HG03064 (cell line): Measurements from ENCODE around the gene LAD1.

Experiments
- ATAC-seq: cut with Tn5 transposase; IDR thresholded peaks from one replicate; pipeline ENCODE4 v1.9.1; 2021; ENCODE audit warnings: low read depth; ENCODE audit not compliant: unreplicated experiment

The LAD1 gene

DNA sequence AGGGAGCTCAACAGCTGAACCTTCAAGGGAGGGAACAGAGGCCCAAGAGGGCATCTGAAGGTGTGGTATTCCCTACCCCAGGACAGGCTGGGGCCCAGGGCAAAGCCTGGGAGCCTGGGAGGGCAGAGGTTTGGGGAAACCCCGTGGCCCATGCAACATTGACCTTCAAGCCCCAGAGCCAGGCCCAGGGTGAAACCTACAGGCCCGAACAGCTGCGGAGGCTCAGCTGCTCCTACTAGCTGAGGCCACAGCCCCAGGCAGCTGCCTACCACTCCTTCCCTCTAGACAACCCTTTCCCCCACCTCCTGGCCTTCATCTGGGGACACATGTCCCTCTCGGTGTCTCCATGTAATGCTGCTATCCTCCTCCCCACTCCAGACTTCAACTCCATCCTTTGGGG is 3.2 kb downstream of the LAD1 start:
- ATAC-seq = no peak

DNA sequence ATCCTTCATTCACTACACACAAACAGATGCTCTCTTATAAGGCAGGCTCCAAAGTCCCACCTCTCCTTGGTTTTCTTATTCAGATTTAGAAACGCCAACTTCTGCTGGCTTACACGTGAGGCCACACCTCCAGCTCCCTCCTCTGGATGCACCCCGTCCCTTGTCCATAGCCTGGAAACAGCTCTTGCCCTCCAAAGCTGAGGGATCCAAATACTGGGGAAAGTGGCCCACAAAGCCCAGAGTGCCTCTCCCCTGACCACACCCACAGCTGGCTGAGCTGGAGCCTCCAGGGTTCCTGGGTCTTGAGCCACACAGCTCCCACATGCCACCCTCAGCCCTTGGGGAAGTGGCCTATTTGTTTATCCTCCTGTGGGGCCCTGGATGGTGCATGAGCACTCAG is 4.5 kb downstream of the LAD1 start:
- ATAC-seq = no peak

DNA sequence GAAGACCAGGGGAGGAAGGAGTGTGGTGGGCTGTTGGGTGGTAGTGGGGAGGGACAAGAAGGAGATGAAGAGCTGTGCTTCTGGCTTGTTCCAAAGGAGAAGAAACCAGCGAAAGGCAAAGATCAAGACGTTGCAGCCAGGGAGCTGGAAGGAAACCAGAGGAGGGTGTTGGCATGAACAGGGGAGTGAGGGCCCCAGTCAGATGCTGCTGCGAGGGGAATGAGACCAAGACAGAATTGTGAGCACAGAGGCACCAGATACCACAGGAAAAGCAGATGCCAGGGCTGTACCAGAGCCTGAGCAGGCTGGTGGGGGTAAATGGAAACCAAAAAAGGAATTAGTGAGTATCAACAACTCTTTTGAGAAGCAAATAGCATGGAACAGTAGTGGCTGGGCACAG is 6.0 kb downstream of the LAD1 start:
- no peak for ATAC-seq

- no peak for ATAC-seq
Observed at GRCh38 chr1:201391651-201392511, 7.2 kb downstream of the LAD1 start.

- ATAC-seq = no peak
Observed at GRCh38 chr1:201391225-201391624, 7.9 kb downstream of the LAD1 start.

DNA sequence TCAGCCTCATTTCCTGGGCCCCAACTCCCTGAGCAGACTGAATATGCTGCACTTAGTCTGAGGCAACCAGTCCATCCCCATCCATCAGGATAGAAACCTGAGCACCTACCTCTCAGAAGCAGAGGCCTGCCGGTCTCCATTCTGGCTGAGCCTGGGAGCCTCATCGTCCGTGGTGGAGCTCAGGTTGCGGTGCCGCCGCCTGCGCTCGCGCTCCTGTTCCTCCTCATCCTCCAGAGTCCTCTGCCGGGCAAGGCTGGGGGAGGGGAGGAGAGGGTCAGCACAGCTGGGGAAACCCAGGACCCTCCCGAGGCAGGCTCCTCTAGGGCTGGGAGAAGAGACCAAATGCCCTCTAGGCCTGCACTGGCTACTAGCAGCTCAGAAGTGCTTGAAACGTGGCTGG is 10.1 kb downstream of the LAD1 start:
- no peak for ATAC-seq

DNA sequence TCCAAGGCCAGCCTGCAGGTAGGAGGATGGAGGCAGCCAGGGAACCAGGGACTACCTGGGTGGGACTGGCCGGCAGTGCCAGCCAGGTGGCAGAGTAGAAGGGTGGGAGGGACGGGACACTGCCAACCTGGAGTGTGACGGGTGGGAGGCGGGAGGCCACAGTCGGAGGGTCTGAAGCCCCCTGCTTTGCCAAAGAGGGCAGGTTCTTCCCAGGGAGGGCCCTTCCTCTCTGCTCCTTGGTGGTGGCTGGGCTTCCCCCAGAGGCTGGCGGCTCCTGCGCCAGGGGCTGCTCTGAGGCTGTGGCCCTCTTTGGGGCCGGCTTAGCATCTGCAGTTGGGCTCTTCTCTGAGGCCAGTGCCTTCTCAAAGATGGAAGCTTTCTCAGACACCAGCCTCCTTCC is 12.9 kb downstream of the LAD1 start:
- no peak for ATAC-seq

GRCh38 chr1:201385299-201385891 is 13.7 kb downstream of the LAD1 start:
- ATAC-seq = no peak

DNA sequence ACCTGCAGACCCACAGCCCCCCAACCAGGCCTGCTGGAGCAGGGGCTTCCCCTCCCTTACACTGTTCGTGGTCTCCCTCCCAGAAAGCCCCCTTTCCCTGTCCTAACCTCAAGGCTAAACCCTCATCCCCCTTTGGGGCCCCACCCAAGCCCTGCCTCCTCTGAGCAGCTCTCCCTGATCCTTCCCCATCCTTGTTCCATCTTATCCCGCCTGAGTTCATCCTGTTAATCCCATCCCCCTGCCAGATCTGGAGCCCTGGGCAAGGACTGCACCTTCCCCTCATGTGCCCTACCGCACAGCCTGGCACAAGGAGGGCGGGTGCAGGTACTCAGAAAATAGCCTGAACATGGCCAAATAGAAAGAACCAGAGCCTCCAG is 14.7 kb downstream of the LAD1 start:
- no peak for ATAC-seq

- ATAC-seq = no peak
Observed at GRCh38 chr1:201383647-201384405, 15.3 kb downstream of the LAD1 start.

DNA sequence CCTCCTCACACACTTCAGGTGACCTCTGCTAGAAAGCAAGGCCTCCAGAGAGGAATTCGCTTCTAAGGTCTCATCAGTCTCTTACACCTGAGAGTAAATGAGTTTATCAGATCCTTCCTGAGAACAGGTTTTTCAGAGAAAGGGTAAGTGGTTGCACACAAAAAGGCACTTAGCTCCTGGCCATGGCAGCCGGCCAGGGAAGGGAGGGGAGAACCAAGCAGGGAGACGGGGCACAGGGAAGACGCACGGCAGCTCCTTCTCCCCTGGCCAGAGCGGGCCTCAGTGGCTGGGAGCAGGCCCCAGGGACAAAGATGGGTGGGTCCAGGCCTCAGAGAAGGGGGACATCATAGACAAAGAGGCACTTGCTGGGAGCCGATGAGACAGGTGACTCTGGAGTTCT is 18.0 kb downstream of the LAD1 start:
- no peak for ATAC-seq

DNA sequence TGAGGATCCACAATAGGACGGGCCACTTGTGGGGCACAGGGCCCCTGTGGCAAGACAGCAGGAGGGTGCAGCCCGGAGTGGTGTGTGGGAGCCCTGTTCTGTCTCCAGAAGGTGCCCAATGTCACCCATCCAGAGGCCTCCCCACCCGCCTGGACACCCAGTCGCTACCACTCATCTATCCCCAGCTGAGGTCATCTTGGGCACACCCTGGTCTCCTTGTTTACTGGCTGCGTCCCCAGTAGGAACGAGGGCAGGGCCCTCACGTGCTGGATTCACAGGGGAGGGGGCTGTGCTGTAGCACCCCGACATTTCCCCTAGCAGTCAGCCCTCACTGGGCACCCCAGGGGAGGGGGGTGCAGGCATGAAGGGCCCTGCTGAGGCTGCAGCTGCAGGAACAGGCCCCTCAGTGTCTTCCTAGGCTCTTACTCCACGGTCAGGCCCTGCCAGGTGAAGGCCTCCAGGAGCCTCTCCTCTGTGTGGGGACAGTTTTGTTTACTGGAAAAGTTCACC is 19.3 kb downstream of the LAD1 start:
- ATAC-seq = no peak

DNA sequence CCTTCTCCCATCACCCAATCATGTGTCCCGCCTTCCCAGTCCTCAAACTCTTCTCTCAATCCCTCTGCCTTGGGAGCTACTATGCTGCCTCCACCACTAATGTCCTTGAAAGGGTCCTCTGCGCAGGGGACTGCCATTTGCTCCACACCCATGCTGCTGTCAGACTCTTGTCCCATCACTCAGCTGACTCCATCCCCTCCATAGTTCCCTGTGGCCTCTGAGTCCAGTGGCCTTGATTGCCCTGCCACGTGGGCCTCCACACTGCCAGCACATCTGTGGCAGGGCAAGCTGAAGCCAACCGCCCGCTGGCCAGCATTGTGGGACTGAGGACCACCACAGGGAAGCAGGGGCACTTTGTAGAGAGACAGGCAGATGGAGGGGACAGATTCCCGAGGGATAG is 20.3 kb downstream of the LAD1 start:
- no peak for ATAC-seq

DNA sequence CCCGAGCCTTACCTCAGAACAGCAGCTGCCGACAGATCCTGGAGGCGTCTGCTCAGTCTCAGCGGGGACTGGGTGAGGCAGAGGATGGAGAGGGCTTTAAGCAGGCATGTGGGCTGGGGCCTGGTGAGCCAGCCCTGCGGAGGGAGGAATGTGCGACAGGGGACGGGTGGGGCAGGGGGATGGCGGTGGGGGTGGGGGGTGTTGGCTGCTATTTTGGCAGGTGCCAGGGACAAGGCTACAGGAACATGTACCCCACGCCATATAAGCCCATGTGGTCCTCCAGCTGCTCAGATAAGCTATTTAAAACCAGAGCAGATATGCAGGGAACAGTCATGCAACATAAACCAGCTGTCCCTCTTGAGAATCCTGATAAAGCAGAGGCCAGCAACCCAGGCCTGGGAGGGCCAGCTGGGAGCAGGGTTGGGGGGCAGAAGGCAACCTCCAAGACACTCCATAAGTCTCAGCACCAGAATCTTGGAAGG is 21.5 kb downstream of the LAD1 start, which contains the start of gene TNNT2:
Gene TNNT2, minus strand, starts transcription at position 70 of the 482 bp plus-strand sequence. CDS start 4,426 bp downstream, outside the sequence.
- no peak for ATAC-seq

GRCh38 chr1:201376464-201377374 is 22.4 kb downstream of the LAD1 start:
- no peak for ATAC-seq

DNA sequence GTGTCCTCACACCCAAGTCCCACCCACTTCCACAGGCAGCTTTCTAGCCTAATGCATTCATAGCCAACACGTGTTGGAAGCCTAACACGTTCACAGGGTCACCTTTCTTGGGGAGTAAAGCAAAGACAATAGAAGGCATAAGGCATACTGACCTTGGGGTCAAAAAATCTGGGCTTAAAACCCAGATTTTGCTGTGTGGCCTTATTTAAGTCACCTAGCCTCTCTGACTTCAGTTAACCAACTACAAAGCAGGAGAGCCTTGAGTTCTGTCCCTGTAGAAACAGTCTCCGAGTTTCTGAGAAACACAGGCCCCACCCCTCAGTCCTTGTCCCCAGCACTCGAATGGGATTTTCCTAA is 23.0 kb downstream of the LAD1 start:
- ATAC-seq = no peak

GRCh38 chr1:201375169-201375568 is 24.0 kb downstream of the LAD1 start:
- no peak for ATAC-seq

DNA sequence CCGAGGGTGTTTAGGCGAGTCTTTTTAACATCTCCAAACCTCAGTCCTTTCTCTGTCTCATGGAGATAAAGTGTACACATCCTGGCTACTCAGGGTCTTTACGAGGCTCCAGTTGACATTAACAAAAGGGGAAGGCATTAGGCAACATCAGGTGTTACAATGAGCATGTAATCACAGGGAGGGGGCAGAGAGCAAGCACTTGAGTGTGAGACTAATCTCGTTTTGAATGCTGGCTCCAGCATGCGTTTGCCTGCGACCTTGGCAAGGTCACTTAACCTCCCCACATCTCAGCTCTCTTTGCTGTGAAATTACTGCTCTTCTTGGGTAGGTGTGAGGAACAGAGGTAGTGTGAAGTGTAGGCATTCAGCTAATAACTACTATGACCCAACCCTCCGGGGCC is 24.8 kb downstream of the LAD1 start:
- no peak for ATAC-seq

DNA sequence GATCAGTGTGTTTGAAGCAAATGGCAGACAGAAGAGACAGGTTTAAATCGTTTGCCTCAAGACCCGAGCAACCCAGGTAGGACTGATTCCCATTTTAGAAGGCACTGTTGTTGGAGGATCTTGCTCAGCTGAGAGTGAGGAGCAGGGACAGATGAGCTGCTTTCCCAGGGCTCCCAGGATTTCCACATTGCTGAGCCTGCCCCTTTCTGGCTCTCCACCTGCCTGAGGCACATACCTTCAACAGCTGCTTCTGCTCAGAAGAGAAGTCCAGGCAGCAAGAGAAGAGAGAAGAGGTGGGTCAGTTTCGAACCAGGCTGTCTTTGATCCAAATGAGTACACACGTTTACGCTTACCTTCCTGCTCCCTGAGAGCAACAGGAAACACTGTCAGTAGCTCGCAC is 27.3 kb downstream of the LAD1 start:
- ATAC-seq = no peak

GRCh38 chr1:201371276-201371675 is 27.8 kb downstream of the LAD1 start:
- no peak for ATAC-seq
